H9 (cell line): ENCODE data around the gene ADAM19. TPM values are rescaled to one million over a fixed set of nuclear protein-coding genes. Genes with fewer than 3 reads are reported as not detected.

Experiments
- DNase-seq: peaks from one replicate; pipeline ENCODE4 v3.0.0-alpha.2; 2017
- H2AFZ ChIP-seq: one replicate; pipeline ENCODE4 v1.6.1; 2013; ENCODE audit warnings: mild to moderate bottlenecking, low read length, control low read depth, moderate library complexity
- H2AK5ac ChIP-seq: 2 replicates; pipeline ENCODE4 v1.6.1; 2013; ENCODE audit warnings: low read length, control low read depth, mixed read lengths; ENCODE audit not compliant: insufficient read length
- H2BK120ac ChIP-seq: one replicate; pipeline ENCODE4 v1.6.1; 2013; ENCODE audit warnings: low read depth, mild to moderate bottlenecking, low read length, control low read depth, inconsistent platforms; ENCODE audit not compliant: poor library complexity, severe bottlenecking
- H2BK12ac ChIP-seq: 2 replicates; pipeline ENCODE4 v1.6.1; 2013; ENCODE audit warnings: low read length, control low read depth, mixed read lengths, low read depth; ENCODE audit not compliant: insufficient read length
- H2BK15ac ChIP-seq: 2 replicates; pipeline ENCODE4 v1.6.1; 2013; ENCODE audit warnings: low read depth, low read length, control low read depth
- H2BK20ac ChIP-seq: one replicate; pipeline ENCODE4 v1.6.1; 2013; ENCODE audit warnings: low read depth, mild to moderate bottlenecking, low read length, control low read depth, inconsistent platforms; ENCODE audit not compliant: poor library complexity, severe bottlenecking
- H2BK5ac ChIP-seq: 2 replicates; pipeline ENCODE4 v1.6.1; 2013; ENCODE audit warnings: low read length, control low read depth, mixed read lengths; ENCODE audit not compliant: insufficient read length
- H3K14ac ChIP-seq: 2 replicates; pipeline ENCODE4 v1.6.1; 2013; ENCODE audit warnings: low read length, control low read depth; ENCODE audit not compliant: insufficient read depth
- H3K18ac ChIP-seq: 2 replicates; pipeline ENCODE4 v1.6.1; 2013; ENCODE audit warnings: low read depth, mild to moderate bottlenecking, mixed read lengths, low read length, control low read depth; ENCODE audit not compliant: insufficient read length
- H3K23ac ChIP-seq: 2 replicates; pipeline ENCODE4 v1.6.1; 2013; ENCODE audit warnings: low read length, control low read depth, mixed read lengths, low read depth; ENCODE audit not compliant: insufficient read length
- H3K23me2 ChIP-seq: 2 replicates; pipeline ENCODE4 v1.6.1; 2013; ENCODE audit warnings: low read depth, mild to moderate bottlenecking, mixed read lengths, low read length, control low read depth; ENCODE audit not compliant: insufficient read length, poor library complexity, severe bottlenecking
- H3K27ac ChIP-seq: 2 replicates; pipeline ENCODE4 v1.5.1; 2013; ENCODE audit warnings: low read length, control low read depth, mixed read lengths, low read depth; ENCODE audit not compliant: insufficient read length
- H3K27me3 ChIP-seq: 2 replicates; pipeline ENCODE4 v1.6.1; 2013; ENCODE audit warnings: low read length, control low read depth, inconsistent platforms; ENCODE audit not compliant: insufficient read depth
- H3K4ac ChIP-seq: 2 replicates; pipeline ENCODE4 v1.6.1; 2013; ENCODE audit warnings: low read depth, mild to moderate bottlenecking, control low read depth, inconsistent platforms, low read length, moderate library complexity
- H3K4me1 ChIP-seq: 2 replicates; pipeline ENCODE4 v1.6.1; 2013; ENCODE audit warnings: low read length, control low read depth, inconsistent platforms; ENCODE audit not compliant: insufficient read depth
- H3K4me2 ChIP-seq: 2 replicates; pipeline ENCODE4 v1.6.1; 2013; ENCODE audit warnings: low read length, control low read depth, mixed read lengths; ENCODE audit not compliant: insufficient read length, insufficient read depth
- H3K56ac ChIP-seq: 2 replicates; pipeline ENCODE4 v1.6.1; 2013; ENCODE audit warnings: low read depth, mild to moderate bottlenecking, mixed read lengths, low read length, control low read depth; ENCODE audit not compliant: insufficient read length
- H3K79me1 ChIP-seq: 2 replicates; pipeline ENCODE4 v1.6.1; 2013; ENCODE audit warnings: low read depth, mild to moderate bottlenecking, moderate library complexity, low read length, control low read depth, inconsistent platforms; ENCODE audit not compliant: insufficient read depth, poor library complexity, severe bottlenecking
- H3K79me2 ChIP-seq: 2 replicates; pipeline ENCODE4 v1.6.1; 2013; ENCODE audit warnings: low read length, control low read depth, inconsistent platforms; ENCODE audit not compliant: insufficient read depth
- H3K9ac ChIP-seq: 2 replicates; pipeline ENCODE4 v1.6.1; 2013; ENCODE audit warnings: low read length, control low read depth, mixed read lengths; ENCODE audit not compliant: insufficient read length; ENCODE audit errors: extremely low read depth
- H3K9me3 ChIP-seq: one replicate; pipeline ENCODE4 v1.6.1; 2013; ENCODE audit warnings: low read depth, low read length, inconsistent platforms; ENCODE audit not compliant: control insufficient read depth
- H3T11ph ChIP-seq: one replicate; pipeline ENCODE4 v1.6.1; 2013; ENCODE audit warnings: mild to moderate bottlenecking, low read length, control low read depth, inconsistent platforms
- H4K20me1 ChIP-seq: one replicate; pipeline ENCODE4 v1.6.1; 2013; ENCODE audit not compliant: control insufficient read depth, insufficient read length, insufficient read depth
- H4K5ac ChIP-seq: 2 replicates; pipeline ENCODE4 v1.6.1; 2013; ENCODE audit warnings: low read depth, mild to moderate bottlenecking, mixed read lengths, low read length, control low read depth; ENCODE audit not compliant: insufficient read length
- H4K8ac ChIP-seq: replicated peaks from 2 replicates; pipeline ENCODE4 v1.6.1; 2013; ENCODE audit warnings: low read length, control low read depth, mixed read lengths, low read depth; ENCODE audit not compliant: insufficient read length
- H4K91ac ChIP-seq: 2 replicates; pipeline ENCODE4 v1.6.1; 2013; ENCODE audit warnings: low read depth, mild to moderate bottlenecking, moderate library complexity, mixed read lengths, low read length, control low read depth; ENCODE audit not compliant: insufficient read length
- H3K27ac Mint-ChIP-seq, 3 experiments: 2 replicates in 2 of 3; 3 replicates in 1 of 3; pipeline ENCODE4 v1.8.0; 2020 to 2021; ENCODE audit warnings: mixed read lengths in 3 of 3, mild to moderate bottlenecking in 1 of 3, moderate library complexity in 1 of 3
- H3K27me3 Mint-ChIP-seq: 2 replicates; pipeline ENCODE4 v1.8.0; 2021; ENCODE audit warnings: low read depth, mild to moderate bottlenecking, moderate library complexity, mixed read lengths
- H3K36me3 Mint-ChIP-seq, 3 experiments: 2 replicates in 2 of 3; 3 replicates in 1 of 3; pipeline ENCODE4 v1.8.0; 2020 to 2021; ENCODE audit warnings: low read depth in 3 of 3, mixed read lengths in 3 of 3; ENCODE audit not compliant: insufficient read depth in 1 of 3
- H3K4me1 Mint-ChIP-seq, 2 experiments: 2 replicates each; pipeline ENCODE4 v1.8.0; 2020; ENCODE audit warnings: mixed read lengths in 2 of 2
- H3K4me3 Mint-ChIP-seq, 2 experiments: 2 replicates in 1 of 2; 3 replicates in 1 of 2; pipeline ENCODE4 v1.8.0; 2020 to 2021; ENCODE audit warnings: mild to moderate bottlenecking in 2 of 2, mixed read lengths in 2 of 2, moderate library complexity in 1 of 2
- H3K9me3 Mint-ChIP-seq, 2 experiments: 2 replicates in 1 of 2; 3 replicates in 1 of 2; pipeline ENCODE4 v1.8.0; 2020; ENCODE audit warnings: mild to moderate bottlenecking in 2 of 2, mixed read lengths in 2 of 2, moderate library complexity in 1 of 2
- WGBS: extraction: QIAGEN DNeasy Blood & Tissue Kit; methylation state at CpG from one replicate; pipeline ENCODE4 v1.1.7; 2013; ENCODE audit warnings: missing lambda C conversion rate, low lambda C conversion rate, mixed read lengths; ENCODE audit not compliant: insufficient read length; ENCODE audit errors: extremely low coverage; 5-methylcytosine and 5-hydroxymethylcytosine counted together
- total RNA-seq: library from RNA; stranded (reverse); gene quantifications from 2 replicates; pipeline ENCODE4 v1.2.1, GENCODE V29; 2021
- TF ChIP-seq, protein P1 (sequence below): fragments of 200-600 bp; sonication (generic); conservative IDR thresholded peaks from 3 replicates; pipeline ENCODE4 v1.8.0; 2021; ENCODE audit warnings: antibody characterized with exemption, mild to moderate bottlenecking

ADAM19 gene
- total RNA-seq, 1 experiment from 2014 or later, result 9.9 TPM

DNA sequence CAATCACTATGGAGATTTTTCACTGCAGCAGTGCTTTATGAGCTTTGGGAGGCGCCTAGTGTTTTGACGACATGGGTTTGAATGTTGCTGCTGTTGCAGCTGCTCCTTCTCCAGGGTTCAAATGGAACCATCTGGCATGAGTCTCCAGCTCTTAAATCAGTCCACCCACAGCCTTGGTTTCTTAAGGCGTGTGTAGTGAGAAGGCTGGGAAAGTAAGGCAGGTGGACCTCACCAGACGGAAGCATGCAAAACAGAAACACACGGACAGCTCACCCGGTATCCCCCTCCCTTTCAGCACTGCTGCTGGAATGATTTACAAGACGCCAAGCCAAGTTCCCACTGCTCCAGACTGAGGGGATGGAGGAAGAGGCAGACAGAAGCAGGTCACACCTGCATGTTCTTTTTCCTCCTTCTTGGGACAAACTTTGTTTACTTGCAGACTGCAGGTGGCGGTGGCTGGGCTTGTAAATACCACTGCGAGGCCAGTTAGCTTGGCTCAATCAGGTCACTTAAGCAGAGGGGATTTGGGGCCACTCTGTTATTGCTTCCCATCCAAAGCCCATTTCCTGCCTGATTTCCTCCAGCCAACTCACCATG lies 47.4 kb downstream of the ADAM19 start:
- H3K27me3 ChIP-seq, result no peaks in the 10 kb centered on the region
- Mint-ChIP-seq H3K4me1 (peaks cover 11 to 12% of the 10 kb centered on the region in 2 experiments), H3K36me3 (peaks cover 0 to 4% (median 2%) of the 10 kb centered on the region in 3 experiments; a peak in 4 of 7 replicates), H3K27me3 (no peaks in the 10 kb centered on the region), H3K27ac (peak overlapping the region; percentile 17 to 80 (median 71); a peak in 4 of 7 replicates), H3K4me3 (no peak overlapping the region), H3K9me3 (no peaks in the 10 kb centered on the region)
- no peak overlapping the region for H2BK20ac ChIP-seq
- H2BK5ac ChIP-seq, result no peak overlapping the region
- H4K5ac ChIP-seq, result no peak overlapping the region
- no peaks in the 10 kb centered on the region for H4K20me1 ChIP-seq
- no peak overlapping the region for H3K23ac ChIP-seq
- H3K56ac ChIP-seq, result no peak overlapping the region
- H3K79me2 ChIP-seq, result no peaks in the 10 kb centered on the region
- H3K14ac ChIP-seq, result no peak overlapping the region
- no peak overlapping the region for H2BK12ac ChIP-seq
- H2BK120ac ChIP-seq, result no peak overlapping the region
- no peak overlapping the region for H2AFZ ChIP-seq
- H2AK5ac ChIP-seq, result no peak overlapping the region
- no peaks in the 10 kb centered on the region for H3K9me3 ChIP-seq
- H3T11ph ChIP-seq, result no peak overlapping the region
- H2BK15ac ChIP-seq, result no peak overlapping the region
- no peak overlapping the region for H3K9ac ChIP-seq
- TF ChIP-seq, protein P1, sequence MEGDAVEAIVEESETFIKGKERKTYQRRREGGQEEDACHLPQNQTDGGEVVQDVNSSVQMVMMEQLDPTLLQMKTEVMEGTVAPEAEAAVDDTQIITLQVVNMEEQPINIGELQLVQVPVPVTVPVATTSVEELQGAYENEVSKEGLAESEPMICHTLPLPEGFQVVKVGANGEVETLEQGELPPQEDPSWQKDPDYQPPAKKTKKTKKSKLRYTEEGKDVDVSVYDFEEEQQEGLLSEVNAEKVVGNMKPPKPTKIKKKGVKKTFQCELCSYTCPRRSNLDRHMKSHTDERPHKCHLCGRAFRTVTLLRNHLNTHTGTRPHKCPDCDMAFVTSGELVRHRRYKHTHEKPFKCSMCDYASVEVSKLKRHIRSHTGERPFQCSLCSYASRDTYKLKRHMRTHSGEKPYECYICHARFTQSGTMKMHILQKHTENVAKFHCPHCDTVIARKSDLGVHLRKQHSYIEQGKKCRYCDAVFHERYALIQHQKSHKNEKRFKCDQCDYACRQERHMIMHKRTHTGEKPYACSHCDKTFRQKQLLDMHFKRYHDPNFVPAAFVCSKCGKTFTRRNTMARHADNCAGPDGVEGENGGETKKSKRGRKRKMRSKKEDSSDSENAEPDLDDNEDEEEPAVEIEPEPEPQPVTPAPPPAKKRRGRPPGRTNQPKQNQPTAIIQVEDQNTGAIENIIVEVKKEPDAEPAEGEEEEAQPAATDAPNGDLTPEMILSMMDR, result no peak
- H4K8ac ChIP-seq, result no peak overlapping the region
- H3K23me2 ChIP-seq, result no peaks in the 10 kb centered on the region
- peak; percentile 46 for DNase-seq
- no peak overlapping the region for H3K4me2 ChIP-seq
- WGBS, result no CpG with 5 or more reads among the region's 9 CpGs
- H3K27ac ChIP-seq, result no peak overlapping the region
- no peaks in the 10 kb centered on the region for H3K4me1 ChIP-seq
- H3K79me1 ChIP-seq, result no peaks in the 10 kb centered on the region
- H3K18ac ChIP-seq, result no peak overlapping the region
- no peak overlapping the region for H4K91ac ChIP-seq
- H3K4ac ChIP-seq, result no peak overlapping the region
